ENCODE data around the gene TBCE. TPM values are rescaled to one million over a fixed set of nuclear protein-coding genes. Genes with fewer than 3 reads are reported as not detected.
"Not testable (repeated sequence)": the region's sequence is repeated elsewhere in the genome, so short reads cannot be mapped to it uniquely, and the experiment has no call there.

Gene TBCE
- total RNA-seq, 2 experiments from 2014 or later: 18.8 to 22.1 TPM

GRCh38 chr1:235442788-235443429 is 75.7 kb downstream of the TBCE start:
- DNase-seq: no peak
- peaks cover 3% of the 10 kb centered on the region for H3K4me1 Mint-ChIP-seq (ENCODE audit: low read depth)
- H3K9me3 Mint-ChIP-seq: no peaks in the 10 kb centered on the region
- CTCF ChIA-PET: interaction anchor here (0.7 to 1.8 kb wide), 3 partner anchors 21 to 1078 kb away, joined by 3 read pairs; no protein-coding TSS in a partner anchor
- no peaks in the 10 kb centered on the region for H3K27me3 Mint-ChIP-seq (ENCODE audit: low read depth)
- H3K4me3 Mint-ChIP-seq: no peak overlapping the region
- peak overlapping the region; percentile 53 for H3K27ac Mint-ChIP-seq
- peaks cover 10% of the 10 kb centered on the region for H3K36me3 Mint-ChIP-seq (ENCODE audit: low read depth)
- intact Hi-C loops (cut with micrococcal nuclease): no loop called here

GRCh38 chr1:235448616-235449015 is 81.4 kb downstream of the TBCE start:
- H3K9me3 Mint-ChIP-seq: no peaks in the 10 kb centered on the region
- H3K4me3 Mint-ChIP-seq: no peak overlapping the region
- H3K4me1 Mint-ChIP-seq (ENCODE audit: low read depth): no peaks in the 10 kb centered on the region
- H3K27me3 Mint-ChIP-seq (ENCODE audit: low read depth): no peaks in the 10 kb centered on the region
- no peak overlapping the region for H3K27ac Mint-ChIP-seq
- DNase-seq: no peak
- CTCF ChIA-PET: no interaction called here
- intact Hi-C loops (cut with micrococcal nuclease): no loop called here
- H3K36me3 Mint-ChIP-seq (ENCODE audit: low read depth): peaks cover 5% of the 10 kb centered on the region

GRCh38 chr1:235450433-235450832 is 83.2 kb downstream of the TBCE start:
- no peak overlapping the region for H3K4me3 Mint-ChIP-seq
- no peak overlapping the region for H3K27ac Mint-ChIP-seq
- no peaks in the 10 kb centered on the region for H3K4me1 Mint-ChIP-seq (ENCODE audit: low read depth)
- no peak for DNase-seq
- H3K9me3 Mint-ChIP-seq: no peaks in the 10 kb centered on the region
- intact Hi-C loops (cut with micrococcal nuclease): no loop called here
- peaks cover 3% of the 10 kb centered on the region for H3K36me3 Mint-ChIP-seq (ENCODE audit: low read depth)
- CTCF ChIA-PET: no interaction called here
- no peaks in the 10 kb centered on the region for H3K27me3 Mint-ChIP-seq (ENCODE audit: low read depth)

GRCh38 chr1:235450886-235451483 is 83.8 kb downstream of the TBCE start:
- Mint-ChIP-seq H3K36me3 (ENCODE audit: low read depth) (peaks cover 3% of the 10 kb centered on the region), H3K9me3 (no peaks in the 10 kb centered on the region), H3K4me3 (no peak overlapping the region), H3K4me1 (ENCODE audit: low read depth) (no peaks in the 10 kb centered on the region), H3K27me3 (ENCODE audit: low read depth) (no peaks in the 10 kb centered on the region), H3K27ac (no peak overlapping the region)
- intact Hi-C loops (cut with micrococcal nuclease): no loop called here
- CTCF ChIA-PET: no interaction called here
- no peak for DNase-seq

GRCh38 chr1:235454021-235454420 is 86.8 kb downstream of the TBCE start:
- Mint-ChIP-seq H3K9me3 (no peaks in the 10 kb centered on the region), H3K27ac (no peak overlapping the region)
- intact Hi-C loops (cut with micrococcal nuclease): no loop called here

GRCh38 chr1:235455097-235455496 is 87.9 kb downstream of the TBCE start:
- Mint-ChIP-seq H3K27ac (no peak overlapping the region), H3K4me3 (no peak overlapping the region), H3K36me3 (ENCODE audit: low read depth) (no peaks in the 10 kb centered on the region), H3K9me3 (no peaks in the 10 kb centered on the region), H3K4me1 (ENCODE audit: low read depth) (no peaks in the 10 kb centered on the region), H3K27me3 (ENCODE audit: low read depth) (no peaks in the 10 kb centered on the region)
- no peak for DNase-seq
- CTCF ChIA-PET: interaction anchor here (0.6 kb wide), 1 partner anchor 62 kb away, joined by 3 read pairs; no protein-coding TSS in a partner anchor
- intact Hi-C loops (cut with micrococcal nuclease): no loop called here

More at GRCh38 chr1:235454021-235454420, 86.8 kb downstream of the TBCE start:
- H3K4me3 Mint-ChIP-seq: no peak overlapping the region
- no peaks in the 10 kb centered on the region for H3K27me3 Mint-ChIP-seq (ENCODE audit: low read depth)
- DNase-seq: no peak
- H3K4me1 Mint-ChIP-seq (ENCODE audit: low read depth): no peaks in the 10 kb centered on the region
- CTCF ChIA-PET: interaction anchor here (0.6 to 0.9 kb wide), 2 partner anchors 9 to 329 kb away, joined by 3 read pairs; no protein-coding TSS in a partner anchor
- peaks cover 3% of the 10 kb centered on the region for H3K36me3 Mint-ChIP-seq (ENCODE audit: low read depth)

- intact Hi-C loops (cut with micrococcal nuclease): no loop called here
- CTCF ChIA-PET: no interaction called here
- no peak for DNase-seq
Measured at GRCh38 chr1:235455823-235456222, 88.6 kb downstream of the TBCE start.

GRCh38 chr1:235457856-235458255 is 90.6 kb downstream of the TBCE start:
- H3K9me3 Mint-ChIP-seq; CTCF ChIA-PET; H3K27ac Mint-ChIP-seq; H3K4me3 Mint-ChIP-seq; intact Hi-C loops (cut with micrococcal nuclease); H3K27me3 Mint-ChIP-seq (ENCODE audit: low read depth); H3K36me3 Mint-ChIP-seq (ENCODE audit: low read depth); DNase-seq: not testable (repeated sequence)
- H3K4me1 Mint-ChIP-seq (ENCODE audit: low read depth): peaks cover 16% of the 10 kb centered on the region

More at GRCh38 chr1:235455823-235456222, 88.6 kb downstream of the TBCE start:
- peaks cover 4% of the 10 kb centered on the region for H3K4me1 Mint-ChIP-seq (ENCODE audit: low read depth)
- H3K36me3 Mint-ChIP-seq (ENCODE audit: low read depth): no peaks in the 10 kb centered on the region
- no peak overlapping the region for H3K4me3 Mint-ChIP-seq
- H3K27ac Mint-ChIP-seq: no peak overlapping the region
- H3K27me3 Mint-ChIP-seq (ENCODE audit: low read depth): no peaks in the 10 kb centered on the region
- H3K9me3 Mint-ChIP-seq: no peaks in the 10 kb centered on the region

- Mint-ChIP-seq H3K36me3 (ENCODE audit: low read depth) (peaks cover 2% of the 10 kb centered on the region), H3K9me3 (no peaks in the 10 kb centered on the region), H3K4me3 (no peak overlapping the region), H3K27me3 (ENCODE audit: low read depth) (no peaks in the 10 kb centered on the region), H3K27ac (no peak overlapping the region), H3K4me1 (ENCODE audit: low read depth) (peaks cover 16% of the 10 kb centered on the region)
- DNase-seq: no peak
- intact Hi-C loops (cut with micrococcal nuclease): no loop called here
- CTCF ChIA-PET: interaction anchor here (0.6 to 1.1 kb wide), 2 partner anchors 43 to 218 kb away, joined by 3 to 4 read pairs; partner anchors contain the start of gene B3GALNT2
Measured at GRCh38 chr1:235460770-235461169, 93.5 kb downstream of the TBCE start.

- H3K36me3 Mint-ChIP-seq (ENCODE audit: low read depth): peaks cover 2% of the 10 kb centered on the region
- no peaks in the 10 kb centered on the region for H3K9me3 Mint-ChIP-seq
- intact Hi-C loops (cut with micrococcal nuclease): no loop called here
- no peaks in the 10 kb centered on the region for H3K27me3 Mint-ChIP-seq (ENCODE audit: low read depth)
- CTCF ChIA-PET: interaction anchor here (0.6 kb wide), 1 partner anchor 295 kb away, joined by 3 read pairs; no protein-coding TSS in a partner anchor
- peaks cover 16% of the 10 kb centered on the region for H3K4me1 Mint-ChIP-seq (ENCODE audit: low read depth)
- DNase-seq: no peak
- H3K4me3 Mint-ChIP-seq: no peak overlapping the region
- no peak overlapping the region for H3K27ac Mint-ChIP-seq
Measured at GRCh38 chr1:235461954-235462353, 94.7 kb downstream of the TBCE start.

- DNase-seq; H3K27ac Mint-ChIP-seq; H3K27me3 Mint-ChIP-seq (ENCODE audit: low read depth); H3K4me3 Mint-ChIP-seq; H3K9me3 Mint-ChIP-seq; CTCF ChIA-PET; intact Hi-C loops (cut with micrococcal nuclease); H3K36me3 Mint-ChIP-seq (ENCODE audit: low read depth): not testable (repeated sequence)
- peaks cover 16% of the 10 kb centered on the region for H3K4me1 Mint-ChIP-seq (ENCODE audit: low read depth)
Measured at GRCh38 chr1:235462832-235463231, 95.6 kb downstream of the TBCE start.

- H3K27me3 Mint-ChIP-seq (ENCODE audit: low read depth): no peaks in the 10 kb centered on the region
- H3K27ac Mint-ChIP-seq: no peak overlapping the region
- H3K9me3 Mint-ChIP-seq: no peaks in the 10 kb centered on the region
- DNase-seq: no peak
- CTCF ChIA-PET: no interaction called here
- intact Hi-C loops (cut with micrococcal nuclease): no loop called here
- no peak overlapping the region for H3K4me3 Mint-ChIP-seq
- H3K4me1 Mint-ChIP-seq (ENCODE audit: low read depth): peaks cover 16% of the 10 kb centered on the region
- H3K36me3 Mint-ChIP-seq (ENCODE audit: low read depth): peaks cover 3% of the 10 kb centered on the region
Measured at GRCh38 chr1:235465066-235465465, 97.8 kb downstream of the TBCE start.

GRCh38 chr1:235468004-235468403 is 100.8 kb downstream of the TBCE start:
- intact Hi-C loops (cut with micrococcal nuclease): no loop called here
- Mint-ChIP-seq H3K4me1 (ENCODE audit: low read depth) (no peaks in the 10 kb centered on the region), H3K4me3 (no peak overlapping the region), H3K36me3 (ENCODE audit: low read depth) (peaks cover 3% of the 10 kb centered on the region), H3K9me3 (no peaks in the 10 kb centered on the region), H3K27me3 (ENCODE audit: low read depth) (no peaks in the 10 kb centered on the region), H3K27ac (no peak overlapping the region)
- no peak for DNase-seq
- CTCF ChIA-PET: no interaction called here
